ENCODE measurements around the gene ITPR1.

DNA sequence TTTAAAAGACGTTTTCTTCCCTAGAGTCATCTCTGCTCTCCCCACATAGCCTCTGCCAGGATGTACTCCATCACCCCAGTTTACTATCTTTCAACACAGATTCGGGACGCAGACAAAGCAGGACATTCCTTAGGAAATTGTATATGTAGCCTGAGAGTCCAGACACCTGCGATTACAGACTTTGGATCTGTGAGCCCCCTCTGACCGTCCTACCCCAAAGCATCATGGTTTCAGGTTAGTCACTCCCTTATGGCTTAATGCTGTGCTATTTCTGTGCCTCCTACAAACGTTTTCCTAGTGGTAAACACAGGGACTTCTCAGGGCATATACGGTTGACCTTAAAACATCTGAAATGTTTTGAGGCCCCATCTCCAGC lies 252.1 kb downstream of the ITPR1 start:
- no peak for TF ChIP-seq POLR2A (IDR thresholded peaks at IDR 0.05)
- TF ChIP-seq, protein P1, sequence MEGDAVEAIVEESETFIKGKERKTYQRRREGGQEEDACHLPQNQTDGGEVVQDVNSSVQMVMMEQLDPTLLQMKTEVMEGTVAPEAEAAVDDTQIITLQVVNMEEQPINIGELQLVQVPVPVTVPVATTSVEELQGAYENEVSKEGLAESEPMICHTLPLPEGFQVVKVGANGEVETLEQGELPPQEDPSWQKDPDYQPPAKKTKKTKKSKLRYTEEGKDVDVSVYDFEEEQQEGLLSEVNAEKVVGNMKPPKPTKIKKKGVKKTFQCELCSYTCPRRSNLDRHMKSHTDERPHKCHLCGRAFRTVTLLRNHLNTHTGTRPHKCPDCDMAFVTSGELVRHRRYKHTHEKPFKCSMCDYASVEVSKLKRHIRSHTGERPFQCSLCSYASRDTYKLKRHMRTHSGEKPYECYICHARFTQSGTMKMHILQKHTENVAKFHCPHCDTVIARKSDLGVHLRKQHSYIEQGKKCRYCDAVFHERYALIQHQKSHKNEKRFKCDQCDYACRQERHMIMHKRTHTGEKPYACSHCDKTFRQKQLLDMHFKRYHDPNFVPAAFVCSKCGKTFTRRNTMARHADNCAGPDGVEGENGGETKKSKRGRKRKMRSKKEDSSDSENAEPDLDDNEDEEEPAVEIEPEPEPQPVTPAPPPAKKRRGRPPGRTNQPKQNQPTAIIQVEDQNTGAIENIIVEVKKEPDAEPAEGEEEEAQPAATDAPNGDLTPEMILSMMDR (IDR thresholded peaks at IDR 0.05) = no peak
